ENCODE measurements around the gene TTPAL.

TTPAL gene

GRCh38 chr20:44442298-44443070 lies 33.2 kb upstream of the TTPAL start:
- no peak for DNase-seq (ENCODE audit: low read depth)

- no peak for DNase-seq (ENCODE audit: low read depth)
These were observed 29.6 kb upstream of the TTPAL start for GRCh38 chr20:44445742-44446710.

- DNase-seq (ENCODE audit: low read depth): no peak
These were observed 27.8 kb upstream of the TTPAL start for GRCh38 chr20:44447827-44448419.

- DNase-seq (ENCODE audit: low read depth): peak; percentile 25
These were observed 26.7 kb upstream of the TTPAL start for GRCh38 chr20:44448753-44449546.

GRCh38 chr20:44449864-44450263 lies 25.8 kb upstream of the TTPAL start:
- DNase-seq (ENCODE audit: low read depth): no peak

GRCh38 chr20:44450281-44450889 lies 25.3 kb upstream of the TTPAL start:
- DNase-seq (ENCODE audit: low read depth): no peak

- DNase-seq (ENCODE audit: low read depth): no peak
These were observed 24.7 kb upstream of the TTPAL start for GRCh38 chr20:44450903-44451450.

- no peak for DNase-seq (ENCODE audit: low read depth)
These were observed 21.2 kb upstream of the TTPAL start for GRCh38 chr20:44454306-44454963.

- DNase-seq (ENCODE audit: low read depth): no peak
These were observed 20.5 kb upstream of the TTPAL start for GRCh38 chr20:44455126-44455525.

GRCh38 chr20:44456611-44457010 lies 19.1 kb upstream of the TTPAL start:
- DNase-seq (ENCODE audit: low read depth): no peak

- DNase-seq (ENCODE audit: low read depth): peak; percentile 58
These were observed 18.7 kb upstream of the TTPAL start for GRCh38 chr20:44457016-44457415.

- DNase-seq (ENCODE audit: low read depth): no peak
These were observed 16.4 kb upstream of the TTPAL start for GRCh38 chr20:44459271-44459670.

GRCh38 chr20:44460795-44461141 lies 14.9 kb upstream of the TTPAL start:
- no peak for DNase-seq (ENCODE audit: low read depth)

GRCh38 chr20:44461142-44461802 lies 14.4 kb upstream of the TTPAL start:
- no peak for DNase-seq (ENCODE audit: low read depth)

GRCh38 chr20:44461803-44462174 lies 13.9 kb upstream of the TTPAL start:
- DNase-seq (ENCODE audit: low read depth): no peak

GRCh38 chr20:44463466-44463865 lies 12.2 kb upstream of the TTPAL start:
- no peak for DNase-seq (ENCODE audit: low read depth)

- DNase-seq (ENCODE audit: low read depth): no peak
These were observed 11.2 kb upstream of the TTPAL start for GRCh38 chr20:44464514-44464913.

GRCh38 chr20:44465001-44465560 lies 10.6 kb upstream of the TTPAL start:
- no peak for DNase-seq (ENCODE audit: low read depth)

GRCh38 chr20:44467289-44467883 lies 8.3 kb upstream of the TTPAL start:
- DNase-seq (ENCODE audit: low read depth): no peak
